Activated T-helper 17 cell treated with anti-CD3 and anti-CD28 coated beads, Interleukin-2, amount 50 U/mL, for 72 hours (primary cell): ENCODE data around the gene GLDN. TPM values are rescaled to one million over a fixed set of nuclear protein-coding genes. Genes with fewer than 3 reads are reported as not detected.
"Not testable (repeated sequence)": the region's sequence is repeated elsewhere in the genome, so short reads cannot be mapped to it uniquely, and the experiment has no call there.

ENCODE experiments used
- ATAC-seq: fragments of 150-1000 bp; cut with Tn5 transposase; replicated peaks from 2 replicates; pipeline ENCODE4 v1.10.0; 2021; ENCODE audit warnings: mild to moderate bottlenecking, moderate library complexity
- H3K27ac Mint-ChIP-seq: one replicate; pipeline ENCODE4 v1.8.0; 2022; ENCODE audit warnings: mixed read lengths
- H3K27me3 Mint-ChIP-seq: one replicate; pipeline ENCODE4 v1.8.0; 2022; ENCODE audit warnings: mixed read lengths
- H3K36me3 Mint-ChIP-seq: one replicate; pipeline ENCODE4 v1.8.0; 2022; ENCODE audit warnings: low read depth, mild to moderate bottlenecking, mixed read lengths
- H3K4me1 Mint-ChIP-seq: one replicate; pipeline ENCODE4 v1.8.0; 2022; ENCODE audit warnings: mixed read lengths
- H3K4me3 Mint-ChIP-seq: one replicate; pipeline ENCODE4 v1.8.0; 2022; ENCODE audit warnings: mild to moderate bottlenecking, mixed read lengths
- H3K9me3 Mint-ChIP-seq: one replicate; pipeline ENCODE4 v1.8.0; 2022; ENCODE audit warnings: mixed read lengths
- total RNA-seq, 2 donors: library from RNA; stranded (reverse); gene quantifications; one replicate each; pipeline ENCODE4 v1.2.3, GENCODE V29; 2022

The GLDN gene
- total RNA-seq, 2 donors from 2014 or later, result not detected

GRCh38 chr15:51403072-51403878 is 61.8 kb downstream of the GLDN start:
- no peaks in the 10 kb centered on the region for H3K36me3 Mint-ChIP-seq
- no peak overlapping the region for H3K4me3 Mint-ChIP-seq
- peaks cover 18% of the 10 kb centered on the region for H3K27me3 Mint-ChIP-seq
- no peaks in the 10 kb centered on the region for H3K4me1 Mint-ChIP-seq
- peaks cover 3% of the 10 kb centered on the region for H3K9me3 Mint-ChIP-seq
- ATAC-seq, result no peak
- H3K27ac Mint-ChIP-seq, result no peak overlapping the region

- Mint-ChIP-seq H3K27ac (no peak overlapping the region), H3K27me3 (peaks cover 18% of the 10 kb centered on the region), H3K36me3 (no peaks in the 10 kb centered on the region), H3K4me1 (no peaks in the 10 kb centered on the region), H3K9me3 (peaks cover 4% of the 10 kb centered on the region), H3K4me3 (no peak overlapping the region)
- ATAC-seq, result no peak
Measured at GRCh38 chr15:51403946-51404695, 62.7 kb downstream of the GLDN start.

- Mint-ChIP-seq H3K27me3 (peaks cover 22% of the 10 kb centered on the region), H3K4me1 (no peaks in the 10 kb centered on the region), H3K27ac (no peak overlapping the region)
Measured at GRCh38 chr15:51405693-51406523, 64.5 kb downstream of the GLDN start.

GRCh38 chr15:51414256-51414860 is 72.9 kb downstream of the GLDN start:
- no peak overlapping the region for H3K4me3 Mint-ChIP-seq
- H3K4me1 Mint-ChIP-seq, result no peaks in the 10 kb centered on the region
- ATAC-seq, result no peak
- peaks cover 4% of the 10 kb centered on the region for H3K27me3 Mint-ChIP-seq
- H3K9me3 Mint-ChIP-seq, result peaks cover under 1% of the 10 kb centered on the region
- no peaks in the 10 kb centered on the region for H3K36me3 Mint-ChIP-seq
- H3K27ac Mint-ChIP-seq, result no peak overlapping the region

More at GRCh38 chr15:51405693-51406523, 64.5 kb downstream of the GLDN start:
- H3K36me3 Mint-ChIP-seq, result no peaks in the 10 kb centered on the region
- no peak overlapping the region for H3K4me3 Mint-ChIP-seq
- H3K9me3 Mint-ChIP-seq, result peaks cover 7% of the 10 kb centered on the region
- no peak for ATAC-seq

- Mint-ChIP-seq H3K27ac (no peak overlapping the region), H3K9me3 (no peaks in the 10 kb centered on the region), H3K4me3 (no peak overlapping the region), H3K36me3 (no peaks in the 10 kb centered on the region), H3K4me1 (no peaks in the 10 kb centered on the region), H3K27me3 (no peaks in the 10 kb centered on the region)
- ATAC-seq, result no peak
Measured at GRCh38 chr15:51416129-51416528, 74.7 kb downstream of the GLDN start.

GRCh38 chr15:51423040-51423439 is 81.6 kb downstream of the GLDN start:
- not testable (repeated sequence) for H3K36me3 Mint-ChIP-seq, H3K9me3 Mint-ChIP-seq, H3K4me1 Mint-ChIP-seq, H3K27me3 Mint-ChIP-seq, H3K4me3 Mint-ChIP-seq, H3K27ac Mint-ChIP-seq, ATAC-seq

GRCh38 chr15:51424780-51425179 is 83.3 kb downstream of the GLDN start:
- Mint-ChIP-seq H3K27me3 (no peaks in the 10 kb centered on the region), H3K9me3 (no peaks in the 10 kb centered on the region), H3K36me3 (no peaks in the 10 kb centered on the region), H3K4me3 (no peak overlapping the region), H3K27ac (no peak overlapping the region), H3K4me1 (no peaks in the 10 kb centered on the region)
- no peak for ATAC-seq

- no peaks in the 10 kb centered on the region for H3K27me3 Mint-ChIP-seq
- H3K4me3 Mint-ChIP-seq, result no peak overlapping the region
- no peaks in the 10 kb centered on the region for H3K36me3 Mint-ChIP-seq
- H3K9me3 Mint-ChIP-seq, result no peaks in the 10 kb centered on the region
- H3K27ac Mint-ChIP-seq, result no peak overlapping the region
- no peak for ATAC-seq
- H3K4me1 Mint-ChIP-seq, result no peaks in the 10 kb centered on the region
Measured at GRCh38 chr15:51425517-51426040, 84.1 kb downstream of the GLDN start.

GRCh38 chr15:51438526-51438925 is 97.1 kb downstream of the GLDN start:
- Mint-ChIP-seq H3K4me1 (no peaks in the 10 kb centered on the region), H3K4me3 (no peak overlapping the region), H3K27me3 (peaks cover 8% of the 10 kb centered on the region), H3K9me3 (peaks cover 4% of the 10 kb centered on the region), H3K36me3 (no peaks in the 10 kb centered on the region), H3K27ac (no peak overlapping the region)
- no peak for ATAC-seq

- ATAC-seq, result no peak
- H3K9me3 Mint-ChIP-seq, result no peaks in the 10 kb centered on the region
- H3K36me3 Mint-ChIP-seq, result no peaks in the 10 kb centered on the region
- peaks cover 8% of the 10 kb centered on the region for H3K27me3 Mint-ChIP-seq
- no peaks in the 10 kb centered on the region for H3K4me1 Mint-ChIP-seq
- H3K27ac Mint-ChIP-seq, result no peak overlapping the region
- no peak overlapping the region for H3K4me3 Mint-ChIP-seq
Measured at GRCh38 chr15:51443282-51443914, 101.9 kb downstream of the GLDN start.

- H3K4me1 Mint-ChIP-seq, result no peaks in the 10 kb centered on the region
- no peak overlapping the region for H3K4me3 Mint-ChIP-seq
- H3K27me3 Mint-ChIP-seq, result peaks cover 5% of the 10 kb centered on the region
- no peaks in the 10 kb centered on the region for H3K36me3 Mint-ChIP-seq
- no peak overlapping the region for H3K27ac Mint-ChIP-seq
- no peak for ATAC-seq
- no peaks in the 10 kb centered on the region for H3K9me3 Mint-ChIP-seq
Measured at GRCh38 chr15:51444112-51444511, 102.7 kb downstream of the GLDN start.

- Mint-ChIP-seq H3K4me1 (no peaks in the 10 kb centered on the region), H3K36me3 (no peaks in the 10 kb centered on the region), H3K27me3 (peaks cover under 1% of the 10 kb centered on the region), H3K9me3 (no peaks in the 10 kb centered on the region), H3K4me3 (no peak overlapping the region), H3K27ac (no peak overlapping the region)
- no peak for ATAC-seq
Measured at GRCh38 chr15:51444807-51445206, 103.4 kb downstream of the GLDN start.

GRCh38 chr15:51446029-51446744 is 104.7 kb downstream of the GLDN start:
- H3K4me3 Mint-ChIP-seq, H3K36me3 Mint-ChIP-seq, H3K9me3 Mint-ChIP-seq, H3K27ac Mint-ChIP-seq, H3K27me3 Mint-ChIP-seq, ATAC-seq, H3K4me1 Mint-ChIP-seq: not testable (repeated sequence)
